DND-41 (cell line): ENCODE data around the gene DNAJC2.

Experiments used
- ATAC-seq: fragments of 200-7000 bp; cut with Tn5 transposase; 3 replicates; pipeline ENCODE4 v1.9.1; 2021; ENCODE audit warnings: low read depth; ENCODE audit not compliant: insufficient read depth
- DNase-seq: peaks from one replicate; pipeline ENCODE4 v3.0.0-alpha.2; 2020
- H2AFZ ChIP-seq: 2 replicates; pipeline ENCODE4 v1.6.0; 2012; ENCODE audit warnings: low read depth, low read length
- H3K27ac ChIP-seq: 2 replicates; pipeline ENCODE4 v1.5.1; 2012; ENCODE audit warnings: low read length, inconsistent platforms
- H3K27me3 ChIP-seq: fragments of 200-600 bp; sonication (generic); 2 replicates; pipeline ENCODE4 v1.6.0; 2012; ENCODE audit warnings: low read length, mild to moderate bottlenecking, inconsistent platforms; ENCODE audit not compliant: insufficient read depth, poor library complexity
- H3K36me3 ChIP-seq: 2 replicates; pipeline ENCODE4 v1.5.1; 2012; ENCODE audit warnings: low read length, inconsistent platforms; ENCODE audit not compliant: insufficient read depth
- H3K4me1 ChIP-seq: 2 replicates; pipeline ENCODE4 v1.5.1; 2012; ENCODE audit warnings: mild to moderate bottlenecking, low read length; ENCODE audit not compliant: insufficient read depth
- H3K4me2 ChIP-seq: 2 replicates; pipeline ENCODE4 v1.6.0; 2012; ENCODE audit warnings: mild to moderate bottlenecking, moderate library complexity, low read length, inconsistent platforms; ENCODE audit not compliant: insufficient read depth
- H3K4me3 ChIP-seq, 2 experiments: fragments of 200-600 bp in 1 of 2; shearing (Covaris generic) in 1 of 2; 2 replicates each; pipeline ENCODE4 v1.5.1; 2012 to 2016; ENCODE audit warnings: inconsistent platforms in 2 of 2, low read length in 2 of 2, mild to moderate bottlenecking in 2 of 2, low read depth in 1 of 2, moderate library complexity in 1 of 2
- H3K79me2 ChIP-seq: 2 replicates; pipeline ENCODE4 v1.6.0; 2012; ENCODE audit warnings: low read length, inconsistent platforms; ENCODE audit not compliant: insufficient read depth
- H3K9ac ChIP-seq: 2 replicates; pipeline ENCODE4 v1.6.0; 2012; ENCODE audit warnings: low read depth, mild to moderate bottlenecking, inconsistent platforms, low read length, moderate library complexity
- H3K9me3 ChIP-seq: 2 replicates; pipeline ENCODE4 v1.5.1; 2012; ENCODE audit warnings: low read length, moderate library complexity, mild to moderate bottlenecking, inconsistent platforms; ENCODE audit not compliant: insufficient read depth, severe bottlenecking
- H4K20me1 ChIP-seq: 2 replicates; pipeline ENCODE4 v1.6.0; 2012; ENCODE audit warnings: low read length; ENCODE audit not compliant: insufficient read depth
- CTCF ChIP-seq: IDR thresholded peaks from 2 replicates; pipeline ENCODE4 v1.5.1; 2012; ENCODE audit warnings: borderline replicate concordance, low read length, moderate library complexity, mild to moderate bottlenecking; ENCODE audit not compliant: poor library complexity, severe bottlenecking; ENCODE audit errors: extremely low read depth
- EZH2 ChIP-seq: IDR thresholded peaks from 3 replicates; pipeline ENCODE4 v1.6.1; 2012; ENCODE audit warnings: borderline replicate concordance, low read depth, mild to moderate bottlenecking, moderate library complexity, low read length, inconsistent platforms; ENCODE audit not compliant: severe bottlenecking

The DNAJC2 gene

GRCh38 chr7:103314852-103315251 lies 29.7 kb downstream of the DNAJC2 start:
- H3K4me2 ChIP-seq, result no peak overlapping the region
- H3K27ac ChIP-seq, result no peak overlapping the region
- H3K4me3 ChIP-seq, result no peak overlapping the region
- DNase-seq (no peak), ATAC-seq (no peak)
- H4K20me1 ChIP-seq, result 0 out of 2 replicates have a peak, but pooled peaks cover 3% of the 10 kb centered on the region
- no peak for TF ChIP-seq CTCF
- no peak for TF ChIP-seq EZH2
- peaks cover 100% of the 10 kb centered on the region for H3K36me3 ChIP-seq
- no peaks in the 10 kb centered on the region for H3K27me3 ChIP-seq
- no peak overlapping the region for H3K9ac ChIP-seq
- no peaks in the 10 kb centered on the region for H3K9me3 ChIP-seq
- H2AFZ ChIP-seq, result no peak overlapping the region
- no peaks in the 10 kb centered on the region for H3K4me1 ChIP-seq
- H3K79me2 ChIP-seq, result 0 out of 2 replicates have a peak, but pooled peaks cover 3% of the 10 kb centered on the region

GRCh38 chr7:103307503-103308231 lies 36.9 kb downstream of the DNAJC2 start:
- H3K4me1 ChIP-seq, result no peaks in the 10 kb centered on the region
- H3K36me3 ChIP-seq, result peaks cover 97% of the 10 kb centered on the region
- no peaks in the 10 kb centered on the region for H3K9me3 ChIP-seq
- no peak overlapping the region for H2AFZ ChIP-seq
- no peak overlapping the region for H3K4me2 ChIP-seq
- DNase-seq (no peak), ATAC-seq (no peak)
- peaks cover 17% of the 10 kb centered on the region for H3K79me2 ChIP-seq
- H3K4me3 ChIP-seq, result no peak overlapping the region
- no peak overlapping the region for H3K9ac ChIP-seq
- TF ChIP-seq EZH2, result no peak
- no peak for TF ChIP-seq CTCF
- H3K27ac ChIP-seq, result no peak overlapping the region
- H4K20me1 ChIP-seq, result peaks cover 4% of the 10 kb centered on the region
- H3K27me3 ChIP-seq, result no peaks in the 10 kb centered on the region

GRCh38 chr7:103301441-103301840 lies 43.1 kb downstream of the DNAJC2 start:
- Histone ChIP-seq H3K36me3 (peaks cover 79% of the 10 kb centered on the region), H2AFZ (no peak overlapping the region), H3K27me3 (no peaks in the 10 kb centered on the region), H3K4me3 (no peak overlapping the region), H3K4me1 (peaks cover 28% of the 10 kb centered on the region), H3K79me2 (peaks cover 53% of the 10 kb centered on the region), H3K9me3 (no peaks in the 10 kb centered on the region), H3K9ac (no peak overlapping the region), H4K20me1 (peaks cover 7% of the 10 kb centered on the region), H3K27ac (no peak overlapping the region), H3K4me2 (no peak overlapping the region)
- DNase-seq, result no peak
- TF ChIP-seq CTCF (no peak), EZH2 (no peak)
- no peak for ATAC-seq
